ENCODE results near the gene STRN4.

DNA sequence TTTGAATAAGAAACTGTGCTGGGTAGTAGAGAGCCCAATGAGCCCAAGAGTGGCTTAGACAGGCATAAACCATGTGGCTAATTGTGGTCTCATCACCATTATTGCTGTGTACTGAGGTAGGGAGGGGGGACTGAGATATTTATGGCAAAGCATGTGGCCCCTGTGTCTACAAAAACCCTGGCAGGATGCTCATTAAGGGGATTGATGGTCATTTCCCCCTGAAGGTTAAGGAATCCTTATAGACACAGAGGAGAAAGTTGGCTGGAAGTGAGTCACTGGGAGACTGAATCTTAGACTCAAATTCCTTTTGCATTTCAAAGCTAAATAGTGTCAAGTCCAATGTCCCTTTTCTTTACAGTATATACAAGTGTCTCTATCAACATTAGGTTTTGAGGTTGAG is 75.4 kb downstream of the STRN4 start:
- TF ChIP-seq CTCF (IDR thresholded peaks at IDR 0.05) (no peak), POLR2AphosphoS5 (IDR thresholded peaks at IDR 0.05; ENCODE audit: low read depth, low read length) (no peak)

Data from Panc1 (cell line).